Putamen (tissue), 1 donor: ENCODE data around the gene NID1.
"Not testable (repeated sequence)": the region's sequence is repeated elsewhere in the genome, so short reads cannot be mapped to it uniquely, and the experiment has no call there.

ENCODE experiments used
- DNase-seq: peaks from one replicate; pipeline ENCODE4 v3.0.0-alpha.2; 2016; ENCODE audit warnings: low spot score

The NID1 gene

GRCh38 chr1:236092899-236093298 lies 28.0 kb upstream of the NID1 start:
- no peak for DNase-seq

- no peak for DNase-seq
These were observed 27.0 kb upstream of the NID1 start for GRCh38 chr1:236091933-236092318.

GRCh38 chr1:236090741-236091147 lies 25.9 kb upstream of the NID1 start:
- no peak for DNase-seq

GRCh38 chr1:236089046-236089773 lies 24.3 kb upstream of the NID1 start:
- DNase-seq, result no peak

- DNase-seq, result no peak
These were observed 21.6 kb upstream of the NID1 start for GRCh38 chr1:236086537-236086936.

GRCh38 chr1:236085545-236086159 lies 20.8 kb upstream of the NID1 start:
- DNase-seq, result no peak

- no peak for DNase-seq
These were observed 19.5 kb upstream of the NID1 start for GRCh38 chr1:236084386-236084730.

- no peak for DNase-seq
These were observed 18.9 kb upstream of the NID1 start for GRCh38 chr1:236083650-236084385.

GRCh38 chr1:236082526-236082925 lies 17.6 kb upstream of the NID1 start:
- DNase-seq, result no peak

- DNase-seq, result no peak
These were observed 16.8 kb upstream of the NID1 start for GRCh38 chr1:236081546-236082227.

- no peak for DNase-seq
These were observed 14.8 kb upstream of the NID1 start for GRCh38 chr1:236079703-236080102.

GRCh38 chr1:236078993-236079392 lies 14.1 kb upstream of the NID1 start:
- DNase-seq, result no peak

- DNase-seq, result not testable (repeated sequence)
These were observed 13.2 kb upstream of the NID1 start for GRCh38 chr1:236078077-236078476.

- DNase-seq, result no peak
These were observed 11.0 kb upstream of the NID1 start for GRCh38 chr1:236075848-236076247.

GRCh38 chr1:236073307-236073897 lies 8.5 kb upstream of the NID1 start:
- DNase-seq, result no peak

GRCh38 chr1:236072001-236072400 lies 7.1 kb upstream of the NID1 start:
- no peak for DNase-seq

- no peak for DNase-seq
These were observed 5.9 kb upstream of the NID1 start for GRCh38 chr1:236070753-236071152.

GRCh38 chr1:236069796-236070195 lies 4.9 kb upstream of the NID1 start:
- no peak for DNase-seq

GRCh38 chr1:236067854-236068454 lies 3.1 kb upstream of the NID1 start:
- DNase-seq, result no peak

GRCh38 chr1:236066828-236067386 lies 2.0 kb upstream of the NID1 start:
- no peak for DNase-seq

GRCh38 chr1:236066054-236066453 lies 1.2 kb upstream of the NID1 start:
- no peak for DNase-seq
